NOMO-1 treated with dmso at 0.1 percent for 144 hours (cell line): ENCODE measurements around the gene ABHD17C.
"Not testable (repeated sequence)": the region's sequence is repeated elsewhere in the genome, so short reads cannot be mapped to it uniquely, and the experiment has no call there.

ENCODE experiments used
- DNase-seq: peaks from one replicate; lab custom pipeline; 2025; ENCODE audit not compliant: unreplicated experiment; lab: John Stamatoyannopoulos, UW

The ABHD17C gene

DNA sequence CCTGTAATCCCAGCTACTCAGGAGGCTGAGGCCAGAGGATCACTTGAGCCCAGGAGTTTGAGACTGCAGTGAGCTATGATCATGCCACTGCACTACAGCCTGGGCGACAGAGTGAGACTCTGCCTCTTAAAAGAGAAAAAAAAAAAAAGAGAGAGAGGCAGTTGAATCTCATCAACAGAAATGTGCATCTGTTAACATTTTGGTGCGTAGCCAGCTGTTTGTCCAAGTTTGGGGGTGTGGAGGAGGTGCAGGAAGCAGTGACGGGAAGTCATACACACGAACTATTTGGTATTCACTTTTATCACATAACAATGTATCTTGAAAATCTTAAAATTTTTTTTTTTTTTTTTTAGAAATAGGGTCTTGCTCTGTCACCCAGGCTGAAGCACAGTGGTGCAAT lies 65.8 kb downstream of the ABHD17C start:
- no peak for DNase-seq

DNA sequence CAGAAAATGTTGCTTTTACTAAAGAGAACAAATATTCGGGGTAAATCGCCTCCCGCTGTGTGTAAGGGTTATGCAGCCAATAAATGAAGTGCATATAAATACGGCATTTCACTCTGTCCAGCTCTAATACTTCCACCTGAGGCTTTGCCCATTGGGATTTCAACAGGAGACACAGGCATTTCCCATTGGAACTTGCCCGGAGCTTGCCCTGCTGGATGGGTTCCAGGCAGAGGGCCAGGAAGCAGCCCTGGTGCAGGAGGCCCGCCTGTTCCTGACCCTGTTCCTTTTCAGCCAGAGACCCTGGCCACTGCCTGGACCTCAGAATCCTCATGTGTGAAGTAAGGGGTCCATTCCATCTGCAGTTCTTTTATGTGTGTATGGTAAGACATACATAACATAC lies 66.6 kb downstream of the ABHD17C start:
- no peak for DNase-seq

DNA sequence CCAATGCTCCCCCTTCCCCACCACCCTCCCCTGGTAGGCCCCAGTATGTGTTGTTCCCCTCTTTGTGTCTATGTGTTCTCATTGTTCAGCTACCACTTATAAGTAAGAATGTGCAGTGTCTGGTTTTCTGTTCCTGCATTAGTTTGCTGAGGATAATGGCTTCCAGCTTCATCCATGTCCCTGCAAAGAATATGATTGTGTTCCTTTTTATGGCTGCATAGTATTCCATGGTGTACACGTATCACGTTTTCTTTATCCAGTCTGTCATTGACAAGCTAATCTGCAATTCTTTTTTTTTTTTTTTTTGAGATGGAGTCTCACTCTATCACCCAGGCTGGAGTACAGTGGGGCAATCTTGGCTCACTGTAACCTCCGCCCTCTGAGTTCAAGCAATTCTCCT lies 68.1 kb downstream of the ABHD17C start:
- not testable (repeated sequence) for DNase-seq

DNA sequence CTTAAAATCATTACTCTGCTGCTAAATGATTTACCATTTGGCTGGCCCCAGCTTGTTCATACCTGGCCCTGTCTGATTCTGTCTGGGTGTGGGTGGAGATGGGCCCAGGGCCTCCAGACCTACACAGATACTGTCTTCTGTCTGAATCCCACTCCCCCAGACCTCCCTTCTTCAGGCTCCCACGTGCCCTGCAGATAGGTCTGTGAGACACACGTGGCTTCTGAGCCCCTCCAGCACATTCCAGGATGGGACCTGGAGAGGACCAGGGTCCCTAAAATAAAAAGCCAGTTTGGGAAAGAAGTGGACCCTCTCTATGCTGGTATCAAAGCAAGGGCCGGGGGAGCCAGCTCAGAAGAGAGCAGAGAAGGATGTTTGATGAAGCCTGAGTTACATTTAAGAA lies 69.4 kb downstream of the ABHD17C start:
- no peak for DNase-seq

DNA sequence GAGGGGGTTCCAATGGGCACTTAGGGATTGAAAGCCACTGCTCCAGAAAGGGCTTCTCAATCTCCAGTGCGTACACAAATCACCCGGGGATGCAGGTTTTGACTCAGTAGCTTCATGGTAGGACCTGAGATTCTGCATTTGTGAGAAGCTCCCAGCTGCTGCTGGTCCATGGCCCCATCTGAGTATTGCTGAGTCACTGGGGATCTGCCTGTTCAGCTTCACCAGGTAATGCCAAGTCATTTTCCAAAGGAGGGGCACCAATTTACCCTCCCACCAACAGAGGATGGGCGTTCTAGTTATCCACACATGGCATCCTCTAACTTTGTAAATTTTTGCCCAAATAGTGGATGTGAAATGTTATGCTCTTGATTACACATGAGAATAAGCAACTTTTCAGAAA lies 71.2 kb downstream of the ABHD17C start:
- no peak for DNase-seq

DNA sequence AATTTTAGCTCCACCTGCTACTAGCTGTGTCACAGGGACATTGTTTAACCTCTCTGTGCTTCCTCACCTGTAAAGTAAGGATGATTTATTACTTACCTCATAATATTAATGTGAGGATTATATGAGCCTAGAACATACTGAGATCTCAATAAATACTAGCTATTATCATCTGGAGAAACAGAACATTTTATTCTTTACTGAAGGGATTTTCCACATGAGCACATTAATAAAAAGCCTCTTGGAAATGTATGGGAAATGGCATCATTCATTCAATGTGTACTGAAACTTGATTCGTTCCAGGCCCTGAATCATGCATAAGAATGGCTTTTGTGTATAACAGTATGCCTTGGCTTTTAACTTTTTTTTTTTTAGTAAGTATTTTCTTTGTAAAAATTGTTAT lies 73.0 kb downstream of the ABHD17C start:
- no peak for DNase-seq

DNA sequence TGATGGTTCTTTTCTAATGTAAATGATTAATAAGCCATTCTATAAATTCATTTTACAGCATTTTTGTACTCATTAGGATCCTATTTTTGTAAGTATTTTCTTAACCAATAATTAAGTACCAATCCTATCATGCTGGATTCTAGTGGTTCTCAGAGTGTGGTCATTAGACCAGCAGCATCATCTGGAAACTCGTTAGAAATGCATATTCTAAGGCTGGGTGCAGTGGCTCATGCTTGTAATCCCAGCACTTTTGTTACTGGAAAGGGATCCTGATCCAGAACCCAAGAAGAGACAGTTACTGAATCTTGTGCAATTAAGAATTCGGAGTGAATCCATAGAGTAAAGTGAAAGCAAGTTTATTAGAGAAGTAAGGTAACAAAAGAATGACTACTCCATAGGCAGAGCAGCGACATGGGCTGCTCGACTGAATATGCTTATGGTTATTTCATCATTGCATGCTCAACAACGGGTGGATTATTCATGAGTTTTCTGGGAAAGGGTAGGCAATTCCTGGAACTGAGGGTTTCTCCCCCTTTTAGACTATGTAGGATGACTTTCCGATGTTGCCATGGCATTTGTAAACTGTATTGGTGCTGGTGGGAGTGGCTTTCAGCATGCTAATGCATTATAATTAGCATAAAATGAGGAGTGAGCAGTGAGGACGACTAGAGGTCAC lies 74.2 kb downstream of the ABHD17C start:
- no peak for DNase-seq

DNA sequence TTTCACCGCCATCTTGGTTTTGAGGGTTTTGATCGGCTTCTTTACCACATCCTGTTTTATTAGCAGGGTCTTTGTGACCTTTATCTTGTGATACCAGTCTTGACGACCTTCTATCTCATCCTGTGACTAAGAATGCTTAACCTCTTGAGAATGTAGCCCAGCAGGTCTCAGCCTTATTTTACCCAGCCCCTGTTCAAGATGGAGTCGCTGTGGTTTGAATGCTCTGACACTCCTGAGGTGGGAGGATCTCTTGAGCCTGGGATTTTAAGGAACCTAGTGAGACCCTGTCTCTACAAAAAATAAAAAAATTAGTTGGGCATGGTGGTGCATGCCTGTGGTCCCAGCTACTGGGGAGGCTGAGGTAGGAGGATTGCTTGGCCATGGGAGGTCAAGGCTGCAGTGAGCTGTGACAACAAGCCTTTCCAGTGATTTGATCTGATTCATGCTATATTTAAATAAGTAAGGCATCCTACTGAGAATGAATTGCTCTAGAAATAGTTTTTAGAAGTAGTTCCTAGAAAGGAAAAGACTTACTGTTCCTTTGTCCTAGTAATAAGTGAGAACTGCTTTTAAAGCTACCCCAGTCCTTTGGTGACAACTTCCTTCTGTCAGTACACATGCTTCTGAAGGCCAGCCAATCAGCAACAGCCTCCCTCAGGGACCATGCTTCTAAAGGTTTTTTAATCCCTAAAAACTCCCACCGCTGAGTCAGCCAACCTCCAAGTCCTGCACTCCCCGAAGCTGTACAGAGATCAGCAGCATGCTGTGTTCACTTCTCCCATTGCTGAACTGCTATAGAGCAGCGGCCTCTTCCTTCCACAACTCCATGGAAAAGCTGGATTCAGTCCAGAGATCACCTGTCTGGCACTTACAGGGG lies 75.0 kb downstream of the ABHD17C start:
- no peak for DNase-seq

DNA sequence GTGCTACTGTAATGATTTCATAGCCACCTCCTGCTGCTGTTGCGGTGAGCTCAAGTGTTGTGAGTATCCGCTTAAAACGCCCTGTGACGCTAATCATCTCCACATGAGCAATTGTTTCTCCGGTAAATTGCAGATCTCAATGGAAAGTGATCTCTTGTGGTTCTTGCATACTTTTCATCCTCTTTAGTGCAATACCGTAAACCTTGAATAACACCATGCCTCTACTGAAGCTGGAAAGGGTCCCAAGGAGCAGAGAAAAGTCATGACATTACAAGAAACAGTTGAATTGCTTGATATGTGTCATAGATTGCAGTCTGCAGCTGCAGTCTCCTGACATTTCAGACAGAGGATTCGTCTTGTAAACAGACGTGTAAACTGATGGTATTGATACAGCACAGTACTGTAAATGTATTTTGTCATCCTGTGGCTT lies 78.0 kb downstream of the ABHD17C start:
- DNase-seq, result no peak

DNA sequence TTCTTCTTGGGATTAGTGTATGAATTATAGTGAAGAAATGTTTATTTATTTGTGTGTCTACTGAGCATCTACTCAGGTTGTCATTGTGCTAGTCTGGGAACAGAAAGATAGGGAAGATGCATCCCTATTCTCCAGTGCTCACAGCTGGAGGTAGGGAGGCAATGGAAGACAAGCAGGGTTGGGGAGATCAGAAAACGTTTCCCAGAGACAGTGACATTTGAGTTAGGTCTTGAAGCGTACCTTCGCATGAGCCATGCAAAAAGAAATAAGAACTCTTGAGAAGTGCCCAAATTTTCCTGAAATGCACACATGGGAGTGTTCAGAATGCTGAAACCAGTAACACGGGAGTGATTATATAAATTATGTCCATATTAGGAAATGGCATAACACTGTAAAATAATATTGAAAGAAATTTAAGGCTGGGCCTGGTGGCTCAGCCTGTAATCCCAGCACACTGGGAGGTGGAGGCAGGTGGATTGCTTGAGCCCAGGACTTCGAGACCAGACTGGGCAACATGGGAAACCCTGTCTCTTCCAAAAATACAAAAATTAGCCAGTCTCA lies 78.8 kb downstream of the ABHD17C start:
- DNase-seq, result no peak

DNA sequence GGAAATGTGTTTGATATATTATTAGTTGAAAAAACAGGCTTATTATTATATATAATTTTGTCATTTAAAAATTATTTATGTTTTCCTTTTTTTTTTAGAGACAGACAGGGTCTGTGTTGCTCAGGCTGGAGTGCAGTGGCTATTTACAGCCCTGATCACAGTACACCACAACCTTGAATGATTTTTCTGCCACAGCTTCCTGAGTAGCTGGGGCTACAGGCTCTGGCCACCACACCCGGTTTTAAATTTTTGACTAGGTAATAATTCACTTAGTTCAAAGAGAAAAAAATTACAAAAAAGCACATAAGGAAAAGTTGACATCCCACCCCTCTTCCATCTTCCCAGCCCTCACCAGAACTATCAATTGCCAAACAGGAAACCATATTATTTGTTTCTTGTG lies 79.4 kb downstream of the ABHD17C start:
- DNase-seq, result no peak

DNA sequence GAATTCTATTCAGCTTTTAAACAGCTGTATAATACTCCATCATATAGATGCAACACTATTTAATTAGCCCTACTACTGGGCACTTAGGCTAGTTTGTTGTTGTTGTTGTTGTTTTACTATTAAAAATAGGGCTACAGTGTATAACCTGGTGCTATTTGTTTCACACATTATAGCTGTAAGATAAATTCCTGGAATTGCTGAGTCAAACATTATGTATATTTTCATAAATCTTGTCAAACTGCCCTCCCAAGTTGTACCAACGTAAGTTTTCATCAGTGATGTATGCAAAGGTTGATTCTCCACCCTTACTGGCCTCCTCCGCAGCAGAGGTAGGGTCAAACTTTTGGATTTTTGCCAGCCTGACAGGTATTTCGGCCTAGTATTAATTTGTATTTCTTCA lies 80.2 kb downstream of the ABHD17C start:
- no peak for DNase-seq

DNA sequence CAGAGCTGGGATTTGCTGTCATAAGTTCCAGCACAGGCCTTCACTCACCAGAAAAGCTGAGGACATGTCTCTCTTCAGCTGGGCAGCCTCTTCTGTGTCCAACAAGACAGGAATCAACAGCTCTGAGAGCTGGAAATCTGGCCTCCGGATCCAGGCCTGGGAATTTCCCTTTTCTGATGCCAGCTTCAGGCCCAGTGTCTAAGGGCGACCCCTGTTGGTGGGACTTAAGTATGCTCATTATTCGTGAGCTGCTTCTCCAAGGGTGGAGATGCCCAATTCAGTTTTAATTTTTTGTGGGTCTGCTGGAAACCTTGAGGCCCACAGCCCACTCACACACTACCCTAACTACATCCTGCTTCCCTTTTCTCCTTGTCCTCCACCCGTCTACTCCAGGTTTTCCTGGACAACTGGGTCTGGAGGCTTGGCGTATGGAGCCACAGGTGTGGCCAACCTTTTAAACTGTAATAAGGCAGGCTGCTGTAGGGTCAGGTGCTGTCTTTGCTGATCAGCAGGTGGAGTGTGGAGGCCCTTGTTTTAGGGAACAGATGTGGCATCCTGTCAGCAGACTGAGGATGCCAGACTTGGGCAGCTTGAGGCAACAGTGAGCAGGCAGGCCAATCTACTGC lies 81.4 kb downstream of the ABHD17C start:
- no peak for DNase-seq

DNA sequence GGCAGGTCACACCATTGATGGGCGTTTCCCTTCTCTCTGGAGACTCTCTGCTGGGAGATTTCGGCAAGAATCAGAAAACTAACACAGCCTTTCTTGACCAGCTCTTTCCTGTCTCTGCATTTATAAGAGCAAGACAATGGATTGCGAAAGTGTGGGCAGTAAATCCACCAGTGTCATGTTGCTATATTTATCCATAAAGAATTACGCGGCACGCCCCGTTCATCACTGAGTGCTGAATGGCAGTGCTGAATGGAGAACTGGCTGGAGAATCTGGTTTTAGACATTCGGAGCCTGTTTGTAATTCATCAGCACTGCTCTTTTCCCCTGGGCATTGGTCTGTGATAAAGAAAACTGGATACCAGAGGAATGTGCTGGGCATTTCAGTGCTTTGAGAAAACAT lies 82.0 kb downstream of the ABHD17C start:
- DNase-seq, result peak; percentile 91

DNA sequence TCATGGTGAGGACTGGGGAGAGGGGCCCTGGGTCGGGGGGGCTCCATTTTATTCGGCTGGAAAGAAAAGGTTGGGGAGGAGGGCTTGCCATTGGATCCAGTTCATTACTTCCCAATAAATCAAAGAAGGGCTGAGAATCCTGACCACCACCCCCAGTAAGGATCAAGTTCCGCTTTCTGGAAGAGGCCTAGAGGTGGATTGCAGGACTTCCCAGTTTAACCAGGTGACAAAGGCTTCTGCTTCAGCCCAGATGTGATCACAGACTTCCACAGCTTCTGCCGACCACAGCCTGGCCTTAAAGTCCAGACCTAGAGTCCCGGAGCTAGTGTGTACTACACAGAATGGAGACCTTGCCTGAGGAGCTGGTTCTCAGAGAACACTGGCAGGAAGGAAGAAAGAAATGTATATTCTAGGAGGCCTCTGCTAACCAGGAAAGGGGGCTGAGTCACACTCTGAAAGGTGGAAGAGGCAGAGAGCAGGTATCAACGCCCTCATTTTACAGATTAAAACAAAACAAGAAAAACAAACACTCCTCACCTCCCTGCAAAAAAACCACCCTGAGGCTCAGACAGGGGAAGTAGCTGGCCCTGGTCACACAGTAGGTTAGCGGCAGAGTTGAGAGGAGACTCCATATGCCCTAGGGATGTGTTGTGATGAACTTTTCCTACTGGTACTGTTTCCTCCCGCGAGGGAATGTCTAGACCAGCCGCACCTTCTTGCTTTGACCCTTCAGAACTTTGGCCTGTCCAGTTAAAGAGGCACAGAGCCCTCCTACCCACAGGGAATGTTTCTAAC lies 82.9 kb downstream of the ABHD17C start:
- no peak for DNase-seq

DNA sequence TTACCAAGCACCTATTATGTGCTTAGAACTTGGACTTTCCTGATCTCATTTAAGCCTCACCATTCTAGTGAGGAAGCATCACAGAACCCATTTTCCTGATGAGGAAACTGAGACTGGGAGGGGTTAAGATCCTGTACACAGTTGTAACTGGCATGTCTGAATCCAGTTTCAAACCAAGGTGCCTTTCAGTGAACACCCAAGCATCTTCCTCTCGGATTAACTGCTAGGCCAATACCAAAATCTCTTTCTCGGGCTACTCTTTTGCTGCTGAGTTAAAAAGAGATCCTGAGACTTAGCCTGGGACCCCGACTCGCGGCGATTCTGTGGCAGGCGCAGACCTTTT lies 83.5 kb downstream of the ABHD17C start:
- DNase-seq, result no peak

DNA sequence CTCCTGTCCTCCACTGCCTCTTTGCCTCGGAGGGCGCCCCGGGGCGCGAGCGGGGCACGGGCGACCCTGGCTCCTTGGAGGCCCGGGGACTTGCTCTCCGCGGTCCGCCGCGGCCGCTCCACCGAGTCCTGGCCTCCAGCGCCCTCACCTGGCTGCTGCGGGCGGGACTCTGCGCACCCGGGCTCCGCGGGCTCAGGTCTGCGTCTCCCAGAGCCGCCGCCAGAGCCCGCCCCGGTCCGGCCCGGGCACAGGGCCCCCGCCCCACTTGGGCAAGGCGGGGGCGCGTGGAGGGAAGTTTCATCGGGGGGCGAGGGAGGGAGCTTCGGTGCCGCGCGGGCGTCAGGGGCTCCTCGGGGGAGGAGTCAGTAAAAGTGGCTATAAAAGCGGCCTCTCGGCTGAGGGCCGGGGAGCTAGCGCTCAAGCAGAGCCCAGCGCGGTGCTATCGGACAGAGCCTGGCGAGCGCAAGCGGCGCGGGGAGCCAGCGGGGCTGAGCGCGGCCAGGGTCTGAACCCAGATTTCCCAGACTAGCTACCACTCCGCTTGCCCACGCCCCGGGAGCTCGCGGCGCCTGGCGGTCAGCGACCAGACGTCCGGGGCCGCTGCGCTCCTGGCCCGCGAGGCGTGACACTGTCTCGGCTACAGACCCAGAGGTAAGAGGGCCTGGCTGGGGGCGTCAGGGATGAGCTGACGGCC lies 84.0 kb downstream of the ABHD17C start, which contains the start of gene CEMIP:
Gene CEMIP, plus strand, starts transcription at position 407 of the 694 bp plus-strand sequence. CDS start 94,510 bp downstream, outside the sequence.
- peak; percentile 33 for DNase-seq

DNA sequence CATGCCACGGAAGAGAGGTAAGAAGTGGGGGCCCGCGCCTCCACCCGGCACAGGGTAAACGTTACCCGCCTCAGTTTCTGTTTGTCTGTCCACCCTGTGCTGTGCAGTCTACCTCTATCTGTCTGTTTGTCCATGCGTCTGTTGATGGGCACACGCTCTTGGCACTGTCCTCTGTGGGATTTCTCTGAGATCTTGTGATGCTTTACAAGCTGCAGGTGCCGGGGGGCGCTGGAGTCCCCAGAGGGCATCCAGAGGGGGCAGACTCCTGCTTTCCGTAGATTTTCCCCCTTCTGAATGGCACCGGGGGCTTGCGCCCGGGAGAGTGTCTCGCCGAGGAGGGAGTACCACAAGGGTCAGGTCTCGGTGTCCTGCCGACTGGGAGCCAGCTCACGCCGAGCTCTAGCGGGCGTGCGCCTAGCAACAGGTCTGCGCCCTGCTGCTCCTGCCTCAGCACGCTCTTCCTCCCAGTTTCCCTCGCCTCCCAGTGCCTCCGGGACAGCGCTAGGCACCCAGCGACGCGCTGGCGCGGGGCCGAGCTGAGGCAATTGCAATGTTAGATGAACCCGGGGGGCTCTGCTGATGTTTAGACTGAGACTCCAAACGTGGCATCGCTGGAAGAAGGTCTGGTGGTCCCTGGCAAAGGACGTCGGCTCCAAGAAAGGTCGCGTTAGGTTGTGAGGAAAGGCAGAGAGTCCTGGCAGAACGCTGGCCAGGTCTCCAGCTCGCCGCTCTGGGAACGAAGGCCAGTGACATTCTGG lies 84.7 kb downstream of the ABHD17C start:
- DNase-seq, result no peak

DNA sequence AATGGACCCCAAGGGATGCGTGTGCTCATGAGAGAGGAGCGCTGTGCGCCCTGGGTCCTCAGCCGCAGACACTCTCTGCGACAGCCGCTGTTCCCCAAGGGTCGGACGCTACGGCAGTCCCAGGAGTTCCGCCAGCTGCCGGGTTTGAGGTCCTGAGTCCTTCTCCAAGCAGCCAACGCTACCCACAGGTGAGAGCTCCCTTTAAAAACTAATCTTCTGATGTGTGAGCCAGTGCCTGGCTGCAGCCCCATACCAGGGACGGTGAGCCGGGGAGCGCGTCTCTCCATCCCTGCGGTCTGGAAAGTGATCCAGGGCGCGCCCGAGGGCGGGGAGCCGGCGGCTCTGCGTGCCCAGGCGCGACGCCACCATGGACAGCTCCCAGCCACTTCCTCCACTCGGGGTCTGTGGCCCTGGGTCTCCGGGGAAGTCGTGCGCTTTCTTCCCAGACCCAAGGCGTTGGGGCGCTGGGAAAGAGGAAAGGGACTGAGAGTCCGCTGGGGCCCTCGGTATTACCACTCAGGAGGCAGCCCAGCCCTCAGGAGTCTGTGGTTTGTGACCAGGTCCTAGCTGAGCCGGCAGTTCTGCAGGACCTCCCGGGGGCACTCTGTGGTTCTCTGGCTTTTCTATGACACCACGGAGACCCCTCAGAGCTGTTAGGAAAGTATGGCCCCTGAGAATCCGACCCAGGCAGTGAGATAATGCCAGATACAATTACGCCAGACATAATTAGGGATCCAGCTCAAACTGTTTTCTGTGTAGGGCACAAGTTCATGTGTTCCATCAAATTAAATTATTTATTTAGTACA lies 85.5 kb downstream of the ABHD17C start:
- DNase-seq, result no peak
